Left lung (tissue), 10 donors: ENCODE measurements around the gene LRRC9. TPM values are rescaled to one million over a fixed set of nuclear protein-coding genes. Genes with fewer than 3 reads are reported as not detected.
A peak's percentile ranks its signal among the peaks of the same experiment; 100 is the strongest.

Experiments used
- ATAC-seq: fragments of 200-7000 bp; cut with Tn5 transposase; one replicate; pipeline ENCODE4 v1.9.1; 2020; ENCODE audit warnings: moderate library complexity
- DNase-seq, 4 donors: peaks; one replicate each; pipeline ENCODE4 v3.0.0-alpha.2; 2013 to 2020
- H3K27ac ChIP-seq, 2 donors: fragments of 200-600 bp; sonication (generic) in 1 of 2; one replicate each; pipeline versions ENCODE4 v1.5.0 to v1.8.0; 2020 to 2021
- H3K27me3 ChIP-seq, 2 donors: fragments of 200-600 bp; sonication (generic) in 1 of 2; one replicate each; pipeline versions ENCODE4 v1.5.0 to v1.8.0; 2020 to 2021
- H3K36me3 ChIP-seq, 2 donors: fragments of 200-600 bp; sonication (generic) in 1 of 2; one replicate each; pipeline versions ENCODE4 v1.5.0 to v1.8.0; 2020 to 2021
- H3K4me1 ChIP-seq, 2 donors: fragments of 200-600 bp; one replicate each; pipeline ENCODE4 v1.8.0; 2021
- H3K4me3 ChIP-seq, 2 donors: fragments of 200-600 bp; sonication (generic) in 1 of 2; one replicate each; pipeline versions ENCODE4 v1.5.0 to v1.8.0; 2020 to 2021; ENCODE audit warnings: mild to moderate bottlenecking in 1 of 2
- H3K9me3 ChIP-seq, 2 donors: fragments of 200-600 bp; sonication (generic) in 1 of 2; one replicate each; pipeline versions ENCODE4 v1.5.0 to v1.8.0; 2020 to 2021
- CTCF ChIP-seq, 2 donors: fragments of 200-600 bp; sonication (generic) in 1 of 2; IDR thresholded peaks; one replicate each; pipeline versions ENCODE4 v1.5.0 to v1.8.0; 2021; ENCODE audit warnings: antibody characterized with exemption in 2 of 2
- intact Hi-C, 2 donors: fragments of 100-400 bp; cut with DNase I; formaldehyde crosslinking; loops; one replicate each; pipeline versions ENCODE4 v1.11.2 to v1.14.2; 2022
- polyA plus RNA-seq, 6 donors: library from polyadenylated mRNA; unstranded; fragments of 120-200 nt; gene quantifications; one replicate each; pipeline ENCODE4 v1.2.1, GENCODE V29; 2013; ENCODE audit not compliant: insufficient read length in 6 of 6
- total RNA-seq, 2 donors: library from RNA; stranded (reverse); fragmentation: NEBNext Ultra II Directional; extraction: Animal tissue kit (Norgen Biotek cat#: 25700); gene quantifications; one replicate each; pipeline ENCODE4 v1.2.1, GENCODE V29; 2021
- donor health status: DM: no; HTN: yes; CAD: no.
- donor health status: DM: no; HTN: no; CAD: no.

LRRC9 gene
- total and polyA plus RNA-seq, 8 donors = 0.05 to 2.2 (median 0.69) TPM; not detected in 1

GRCh38 chr14:60058087-60058486, 138.1 kb downstream of the LRRC9 start:
- no peak for ATAC-seq
- no peak overlapping the region for H3K4me3 ChIP-seq
- no peak overlapping the region for H3K27ac ChIP-seq
- no peaks in the 10 kb centered on the region for H3K4me1 ChIP-seq
- no peaks in the 10 kb centered on the region for H3K9me3 ChIP-seq
- peaks cover 0 to 8% of the 10 kb centered on the region in 2 donors for H3K27me3 ChIP-seq
- intact Hi-C loops = no loop called here
- no peak for DNase-seq
- TF ChIP-seq CTCF (IDR thresholded peaks at IDR 0.05) = no peak
- no peaks in the 10 kb centered on the region for H3K36me3 ChIP-seq

DNA sequence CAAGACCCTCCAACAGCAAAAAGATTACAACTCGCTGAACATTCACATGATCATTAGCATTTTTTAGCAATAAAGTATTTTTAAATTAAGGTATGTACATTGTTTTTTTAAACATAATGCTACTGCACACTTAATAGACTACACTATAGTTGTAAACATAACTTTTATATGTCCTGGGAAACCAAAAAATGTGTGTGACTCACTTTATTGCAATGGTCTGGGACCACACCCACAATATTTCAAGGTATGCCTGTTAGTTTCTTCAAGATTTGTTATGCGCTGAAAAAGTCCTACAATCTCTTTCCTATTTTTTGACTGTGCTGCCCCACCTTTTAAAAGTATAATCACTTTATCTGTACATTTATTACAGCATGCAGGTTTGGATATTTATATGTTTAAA, 141.4 kb downstream of the LRRC9 start:
- Histone ChIP-seq H3K4me3 (no peak overlapping the region), H3K9me3 (no peaks in the 10 kb centered on the region), H3K27ac (no peak overlapping the region), H3K27me3 (peaks cover 0 to 8% of the 10 kb centered on the region in 2 donors), H3K4me1 (no peaks in the 10 kb centered on the region), H3K36me3 (no peaks in the 10 kb centered on the region)
- ATAC-seq (no peak), DNase-seq (no peak)
- intact Hi-C loops = loop anchor here in 1 of 2 donors (10.0 kb wide), 1 partner anchor 123 kb away; no protein-coding TSS in a partner anchor
- TF ChIP-seq CTCF (IDR thresholded peaks at IDR 0.05) = no peak

DNA sequence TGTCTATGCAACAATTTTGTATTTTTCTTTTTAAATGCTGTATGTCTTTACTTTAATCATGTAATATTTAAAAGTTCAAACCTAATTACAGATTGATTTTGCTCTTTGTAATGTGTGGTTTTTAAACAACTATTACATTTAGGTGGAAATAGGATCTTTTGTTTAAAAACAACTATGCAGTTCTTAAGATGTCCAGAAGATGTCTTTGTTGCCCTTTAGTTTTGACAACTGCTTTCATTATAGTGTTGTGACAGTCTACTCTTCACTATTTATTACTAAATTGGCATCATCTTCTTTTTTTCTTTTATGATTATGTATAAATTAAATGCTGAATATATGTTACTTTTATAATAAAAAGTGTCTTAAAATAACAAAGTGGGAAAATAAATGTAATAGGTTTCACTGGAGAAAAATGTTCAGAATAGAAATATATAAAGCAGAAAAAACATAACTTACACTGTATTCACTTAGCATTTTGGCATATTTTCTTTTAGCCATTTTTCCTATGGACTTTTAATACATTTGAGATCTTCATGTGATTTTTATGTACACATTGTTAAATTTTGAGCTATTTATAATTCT, 144.6 kb downstream of the LRRC9 start:
- peak in 1 of 4 donors; percentile 27 for DNase-seq
- H3K9me3 ChIP-seq = no peaks in the 10 kb centered on the region
- peaks cover 0 to 8% of the 10 kb centered on the region in 2 donors for H3K27me3 ChIP-seq
- intact Hi-C loops = loop anchor here in 1 of 2 donors (10.0 kb wide), 1 partner anchor 120 kb away; no protein-coding TSS in a partner anchor
- peak; percentile 52 for ATAC-seq
- no peaks in the 10 kb centered on the region for H3K4me1 ChIP-seq
- H3K36me3 ChIP-seq = no peaks in the 10 kb centered on the region
- no peak overlapping the region for H3K4me3 ChIP-seq
- no peak overlapping the region for H3K27ac ChIP-seq
- TF ChIP-seq CTCF (IDR thresholded peaks at IDR 0.05) = peak in 1 of 2 donors; percentile 45

DNA sequence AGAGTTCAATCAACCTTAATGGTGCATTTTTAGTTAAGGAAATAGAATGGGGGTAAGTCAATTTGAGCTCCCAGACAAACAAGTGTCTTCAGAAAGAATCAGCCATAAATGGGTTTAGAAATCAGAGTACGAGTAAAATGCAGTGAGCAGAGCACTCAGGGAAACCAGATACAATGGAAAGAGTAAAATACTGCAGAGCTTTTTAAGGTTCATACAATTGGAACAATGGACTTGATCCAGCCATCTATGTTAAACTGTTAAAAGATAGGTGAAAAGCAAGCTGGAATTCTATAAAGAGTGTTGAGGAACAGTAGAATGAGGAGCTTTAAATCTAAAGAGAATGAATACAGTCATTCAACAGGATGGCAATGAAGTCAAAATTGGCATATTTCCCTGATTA, 147.9 kb downstream of the LRRC9 start:
- no peak overlapping the region for H3K4me3 ChIP-seq
- intact Hi-C loops = loop anchor here in 1 of 2 donors (10.0 kb wide), 1 partner anchor 117 kb away; no protein-coding TSS in a partner anchor
- ATAC-seq = no peak
- peaks cover 0 to under 1% of the 10 kb centered on the region in 2 donors for H3K27me3 ChIP-seq
- no peaks in the 10 kb centered on the region for H3K36me3 ChIP-seq
- no peak for DNase-seq
- no peak overlapping the region for H3K27ac ChIP-seq
- H3K4me1 ChIP-seq = no peaks in the 10 kb centered on the region
- no peaks in the 10 kb centered on the region for H3K9me3 ChIP-seq
- TF ChIP-seq CTCF (IDR thresholded peaks at IDR 0.05) = no peak

DNA sequence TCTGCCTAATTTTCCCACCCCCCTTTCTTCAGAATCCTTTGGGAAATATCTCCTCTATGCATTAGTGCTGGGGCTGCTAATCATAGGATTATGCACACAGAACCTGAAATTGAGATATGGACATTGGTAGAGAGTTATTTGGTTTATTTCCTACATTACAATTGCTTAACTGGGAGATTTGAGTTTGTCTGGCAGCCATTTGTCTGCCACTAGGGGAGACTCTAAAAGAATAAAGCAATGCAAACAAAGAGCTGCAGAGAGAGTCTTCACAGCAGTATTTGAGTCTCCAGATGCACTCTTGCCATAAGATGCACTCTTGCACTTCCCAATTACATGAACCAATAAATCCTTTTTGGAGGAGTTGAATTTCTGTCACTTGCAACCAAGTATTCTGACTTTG, 159.8 kb downstream of the LRRC9 start:
- TF ChIP-seq CTCF (IDR thresholded peaks at IDR 0.05) = no peak
- ATAC-seq (no peak), DNase-seq (no peak)
- H3K36me3 ChIP-seq = no peaks in the 10 kb centered on the region
- no peak overlapping the region for H3K27ac ChIP-seq
- intact Hi-C loops = loop anchor here in 1 of 2 donors (10.0 kb wide), 1 partner anchor 85 kb away; the partner anchor contains the start of gene DHRS7
- H3K4me3 ChIP-seq = no peak overlapping the region
- H3K9me3 ChIP-seq = peaks cover 0 to 4% of the 10 kb centered on the region in 2 donors
- H3K4me1 ChIP-seq = no peaks in the 10 kb centered on the region
- no peaks in the 10 kb centered on the region for H3K27me3 ChIP-seq
